HG02884 (cell line): Measurements from ENCODE around the gene HOXA3.

Experiments used
- ATAC-seq: cut with Tn5 transposase; IDR thresholded peaks from one replicate; pipeline ENCODE4 v1.9.1; 2021; ENCODE audit warnings: mild to moderate bottlenecking, moderate library complexity; ENCODE audit not compliant: unreplicated experiment

Gene HOXA3

GRCh38 chr7:27157702-27158431 lies 5.5 kb upstream of the HOXA3 start:
- no peak for ATAC-seq

- no peak for ATAC-seq
Measured at GRCh38 chr7:27156916-27157701, 4.7 kb upstream of the HOXA3 start.

- no peak for ATAC-seq
Measured at GRCh38 chr7:27156508-27156898, 4.1 kb upstream of the HOXA3 start, which contains the start of gene HOXA7. TSS of gene HOXA7 (minus strand) at chr7:27156675. CDS start at chr7:27156545, 130 bp downstream.

- ATAC-seq = no peak
Measured at GRCh38 chr7:27155816-27156507, 3.6 kb upstream of the HOXA3 start.

GRCh38 chr7:27154901-27155815 lies 2.8 kb upstream of the HOXA3 start:
- no peak for ATAC-seq

- no peak for ATAC-seq
Measured at GRCh38 chr7:27154369-27154768, 2.0 kb upstream of the HOXA3 start.

- no peak for ATAC-seq
Measured at GRCh38 chr7:27153526-27153925, 1.1 kb upstream of the HOXA3 start.

GRCh38 chr7:27152816-27153442 lies 546 bp upstream of the HOXA3 start:
- ATAC-seq = no peak

- ATAC-seq = no peak
Measured at GRCh38 chr7:27151341-27151930, 947 bp downstream of the HOXA3 start.

- peak; percentile 71 for ATAC-seq
Measured at GRCh38 chr7:27150568-27151340, 1.6 kb downstream of the HOXA3 start.

GRCh38 chr7:27149842-27150567 lies 2.4 kb downstream of the HOXA3 start:
- no peak for ATAC-seq

- no peak for ATAC-seq
Measured at GRCh38 chr7:27148756-27149641, 3.4 kb downstream of the HOXA3 start.

- ATAC-seq = no peak
Measured at GRCh38 chr7:27148031-27148755, 4.2 kb downstream of the HOXA3 start.

GRCh38 chr7:27147199-27148030 lies 5.0 kb downstream of the HOXA3 start, which contains the start of gene HOXA6:
TSS of gene HOXA6 (minus strand) at chr7:27147774. CDS start at chr7:27147749, 25 bp downstream.
- no peak for ATAC-seq

GRCh38 chr7:27146491-27147198 lies 5.7 kb downstream of the HOXA3 start:
- ATAC-seq = no peak
